HCT116 (cell line): ENCODE results near the gene SOAT2. TPM values are rescaled to one million over a fixed set of nuclear protein-coding genes. Genes with fewer than 3 reads are reported as not detected.

Experiments used
- ATAC-seq: fragments of 200-7000 bp; cut with Tn5 transposase; 2 replicates; pipeline ENCODE4 v1.9.1; 2020; ENCODE audit warnings: mild to moderate bottlenecking, moderate library complexity
- BruUV-seq: library from RNA; stranded (reverse); fragments of 400-500 nt; replicated peaks from 2 replicates; lab custom pipeline; 2021; lab: Mats Ljungman, UMichigan
- CTCF ChIA-PET: fragments of 300-600 bp; sonication (Branson Sonifier 250); formaldehyde crosslinking; loops from one replicate; lab custom pipeline; 2021; ENCODE audit warnings: antibody characterized with exemption; lab: Charles Lee
- POLR2A ChIA-PET: fragments of 300-600, 350-600 bp; sonication (Branson Sonifier 250); formaldehyde crosslinking; loops from one replicate; lab custom pipeline; 2021; ENCODE audit warnings: antibody characterized with exemption; lab: Charles Lee
- RAD21 ChIA-PET, 2 experiments: fragments of 300-600 bp; sonication (Branson Sonifier 250); formaldehyde crosslinking; loops; one replicate each; lab custom pipeline; 2023; ENCODE audit warnings: low total read pairs in 2 of 2; ENCODE audit not compliant: uncharacterized antibody in 2 of 2, unreplicated experiment in 2 of 2, low non-redundant PET in 1 of 2; lab: Charles Lee
- DNase-seq: peaks from one replicate; pipeline ENCODE4 v3.0.0-alpha.2; 2010; ENCODE audit warnings: low read depth, low spot score
- H2AFZ ChIP-seq: fragments of 200-600 bp; shearing (Covaris generic), sonication (generic); 2 replicates; pipeline ENCODE4 v1.6.1; 2017; ENCODE audit warnings: low read depth, mixed run types, mixed read lengths, antibody characterized with exemption, low read length; ENCODE audit not compliant: poor library complexity, severe bottlenecking
- H3K27ac ChIP-seq: 2 replicates; pipeline ENCODE4 v1.5.1; 2012; ENCODE audit warnings: low read depth, low read length
- H3K27me3 ChIP-seq: fragments of 200-600 bp; sonication (generic); 2 replicates; pipeline ENCODE4 v1.6.1; 2016; ENCODE audit warnings: mixed run types, low read length, mixed read lengths; ENCODE audit not compliant: insufficient read depth
- H3K36me3 ChIP-seq, 2 experiments: fragments of 200-500 bp in 1 of 2; fragments of 200-600 bp in 1 of 2; sonication (Bioruptor generic) in 1 of 2; sonication (generic) in 1 of 2; 2 replicates each; pipeline versions ENCODE4 v1.5.1 to v1.6.1; 2014 to 2016; ENCODE audit warnings: low read length in 2 of 2, inconsistent platforms in 1 of 2, mixed read lengths in 1 of 2, mixed run types in 1 of 2; ENCODE audit not compliant: insufficient read depth in 2 of 2, control insufficient read depth in 1 of 2
- H3K4me1 ChIP-seq, 2 experiments: fragments of 200-600 bp in 1 of 2; sonication (generic) in 1 of 2; 2 replicates each; pipeline versions ENCODE4 v1.5.1 to v1.6.1; 2012 to 2017; ENCODE audit warnings: low read length in 2 of 2, inconsistent platforms in 1 of 2, mild to moderate bottlenecking in 1 of 2, mixed read lengths in 1 of 2, mixed run types in 1 of 2, moderate library complexity in 1 of 2; ENCODE audit not compliant: insufficient read depth in 2 of 2, control insufficient read depth in 1 of 2
- H3K4me2 ChIP-seq: fragments of 200-600 bp; sonication (generic); 2 replicates; pipeline ENCODE4 v1.6.1; 2017; ENCODE audit warnings: mixed run types, low read length, mixed read lengths
- H3K4me3 ChIP-seq, 2 experiments: fragments of 200-600 bp in 1 of 2; sonication (generic) in 1 of 2; replicated peaks in 1 of 2; 2 replicates each; pipeline ENCODE4 v1.5.1; 2011 to 2016; ENCODE audit warnings: low read length in 2 of 2, control low read depth in 1 of 2, low read depth in 1 of 2, mild to moderate bottlenecking in 1 of 2, mixed read lengths in 1 of 2, mixed run types in 1 of 2
- H3K79me2 ChIP-seq: fragments of 200-600 bp; sonication (generic); 2 replicates; pipeline ENCODE4 v1.6.1; 2017; ENCODE audit warnings: mild to moderate bottlenecking, mixed run types, low read length, moderate library complexity, mixed read lengths; ENCODE audit not compliant: insufficient read depth
- H3K9ac ChIP-seq: fragments of 200-600 bp; sonication (generic); 2 replicates; pipeline ENCODE4 v1.6.1; 2016; ENCODE audit warnings: low read length, mixed read lengths
- H3K9me2 ChIP-seq: fragments of 200-600 bp; sonication (generic), shearing (Covaris generic); 2 replicates; pipeline ENCODE4 v1.6.1; 2017; ENCODE audit warnings: mixed run types, mild to moderate bottlenecking, moderate library complexity; ENCODE audit not compliant: insufficient read depth
- H3K9me3 ChIP-seq, 2 experiments: fragments of 200-500 bp in 1 of 2; fragments of 200-600 bp in 1 of 2; sonication (Bioruptor generic) in 1 of 2; sonication (generic) in 1 of 2; 2 replicates each; pipeline ENCODE4 v1.6.1; 2014 to 2017; ENCODE audit warnings: low read length in 2 of 2, mixed read lengths in 2 of 2, inconsistent platforms in 1 of 2, low read depth in 1 of 2, mild to moderate bottlenecking in 1 of 2, mixed run types in 1 of 2, moderate library complexity in 1 of 2; ENCODE audit not compliant: control insufficient read depth in 1 of 2, insufficient read depth in 1 of 2
- H4K20me1 ChIP-seq: fragments of 200-600 bp; sonication (generic), shearing (Covaris generic); 2 replicates; pipeline ENCODE4 v1.6.1; 2017; ENCODE audit warnings: mixed run types, mild to moderate bottlenecking, moderate library complexity; ENCODE audit not compliant: insufficient read depth
- ATF3 ChIP-seq: IDR thresholded peaks from 2 replicates; pipeline ENCODE4 v1.6.1; 2012
- MAX ChIP-seq: IDR thresholded peaks from 2 replicates; pipeline ENCODE4 v1.6.1; 2012
- SIN3A ChIP-seq: IDR thresholded peaks from 2 replicates; pipeline ENCODE4 v1.6.1; 2012; ENCODE audit warnings: low read depth
- ZBTB33 ChIP-seq: IDR thresholded peaks from 2 replicates; pipeline ENCODE4 v1.6.1; 2011; ENCODE audit warnings: mild to moderate bottlenecking, low read length, moderate library complexity; ENCODE audit not compliant: insufficient replicate concordance; ENCODE audit errors: extremely low read depth
- ZFX ChIP-seq: fragments of 450-650 bp; IDR thresholded peaks from 2 replicates; pipeline ENCODE4 v1.6.1; 2017
- intact Hi-C: fragments of 100-400 bp; cut with micrococcal nuclease; formaldehyde crosslinking; loops from 2 replicates; pipeline ENCODE4 v1.10.0; 2022
- total RNA-seq: library from RNA; stranded (reverse); gene quantifications from one replicate; pipeline ENCODE4 v1.2.1, GENCODE V29; 2021; ENCODE audit not compliant: unreplicated experiment

SOAT2 gene
- total RNA-seq, 1 experiment from 2014 or later = 0.17 TPM

- Histone ChIP-seq H4K20me1 (no peaks in the 10 kb centered on the region), H3K36me3 (peaks cover 9 to 24% of the 10 kb centered on the region in 2 experiments; a peak in 2 of 4 replicates), H3K4me1 (peaks cover 9 to 30% of the 10 kb centered on the region in 2 experiments), H3K9me2 (no peaks in the 10 kb centered on the region), H3K4me2 (peak overlapping the region; percentile 92), H3K9ac (peak overlapping the region; percentile 78), H3K9me3 (no peaks in the 10 kb centered on the region), H3K79me2 (peaks cover 21% of the 10 kb centered on the region; the same call in 1 of the 2 replicates), H3K4me3 (peak overlapping the region; percentile 67 to 81), H3K27me3 (no peaks in the 10 kb centered on the region), H3K27ac (peak overlapping the region; percentile 72), H2AFZ (no peak overlapping the region)
- TF ChIP-seq ZBTB33 = no peak
- peak; percentile 64; the same call in 1 of the 2 replicates for TF ChIP-seq ZFX
- TF ChIP-seq ATF3 = no peak
- TF ChIP-seq SIN3A = peak; percentile 20; the same call in 1 of the 2 replicates
- TF ChIP-seq MAX = peak; percentile 72
- intact Hi-C loops = loop anchor here (1.0 kb wide), 2 partner anchors 17 to 21 kb away; no protein-coding TSS in a partner anchor
- ChIA-PET RAD21 (interaction anchor here (0.5 to 2.0 kb wide), 7 partner anchors 12 to 82 kb away, joined by 3 to 6 read pairs (median 5); no protein-coding TSS in a partner anchor), POLR2A (interaction anchor here (0.7 to 2.6 kb wide), 24 partner anchors 8 to 301 kb away, joined by 3 to 27 read pairs (median 4); partner anchors contain the start of genes CSAD, EIF4B, IGFBP6 and KRT8), CTCF (interaction anchor here (0.8 to 3.3 kb wide), 13 partner anchors 9 to 243 kb away, joined by 3 to 33 read pairs (median 4); partner anchors contain the start of gene AAAS)
- ATAC-seq = peak; percentile 38
- BruUV-seq = TSS peak; percentile 50
- no peak for DNase-seq
These were observed 24.7 kb upstream of the SOAT2 start for GRCh38 chr12:53078425-53079225.
